ENCODE results near the gene TEX12. TPM values are rescaled to one million over a fixed set of nuclear protein-coding genes. Genes with fewer than 3 reads are reported as not detected.
A peak's percentile ranks its signal among the peaks of the same experiment; 100 is the strongest.

The TEX12 gene
- polyA plus RNA-seq, 3 donors, result 0.43 TPM; not detected in 2

GRCh38 chr11:112176077-112176476, 8.9 kb downstream of the TEX12 start:
- Mint-ChIP-seq H3K4me3 (no peak overlapping the region), H3K27me3 (ENCODE audit: low read depth in 3 of 3) (peaks cover 0 to 2% (median 1%) of the 10 kb centered on the region in 3 donors), H3K4me1 (peaks cover 35% of the 10 kb centered on the region), H3K27ac (no peak overlapping the region), H3K36me3 (no peaks in the 10 kb centered on the region), H3K9me3 (no peaks in the 10 kb centered on the region)
- Histone ChIP-seq H4K20me1 (ENCODE audit: insufficient read depth, low read length) (no peaks in the 10 kb centered on the region), H3K27ac (ENCODE audit: low read depth in 1 of 2, low read length in 2 of 2) (no peak overlapping the region), H2AFZ (ENCODE audit: insufficient read depth, low read depth, low read length, poor library complexity, severe bottlenecking) (no peak overlapping the region), H3K4me3 (replicated peaks in 1 of 3; ENCODE audit: low read depth in 2 of 3, low read length in 3 of 3) (no peak overlapping the region), H3K9ac (ENCODE audit: insufficient read depth, low read length, poor library complexity, severe bottlenecking) (no peak overlapping the region), H3K9me3 (replicated peaks in 1 of 2; ENCODE audit: control insufficient read depth in 1 of 2, insufficient read depth in 1 of 2, low read length in 2 of 2) (no peaks in the 10 kb centered on the region), H3K79me2 (ENCODE audit: insufficient read depth, low read length) (no peaks in the 10 kb centered on the region), H3K4me2 (replicated peaks; ENCODE audit: extremely low read depth, low read length, poor library complexity, severe bottlenecking) (no peak overlapping the region), H3K27me3 (ENCODE audit: control insufficient read depth in 2 of 2, insufficient read depth in 2 of 2, low read length in 2 of 2) (no peaks in the 10 kb centered on the region), H3K36me3 (replicated peaks in 1 of 2; ENCODE audit: control insufficient read depth in 1 of 2, insufficient read depth in 2 of 2, low read length in 2 of 2) (no peaks in the 10 kb centered on the region), H3K4me1 (ENCODE audit: control insufficient read depth in 1 of 2, insufficient read depth in 2 of 2, low read length in 2 of 2) (peaks cover 30 to 33% of the 10 kb centered on the region in 2 donors)
- DNase-seq, result no peak
- intact Hi-C loops (cut with micrococcal nuclease), result loop anchor here (5.0 to 10.0 kb wide), 2 partner anchors 49 to 64 kb away; partner anchors contain the start of gene PTS (in 1 of the 2)
- TF ChIP-seq, protein P1, sequence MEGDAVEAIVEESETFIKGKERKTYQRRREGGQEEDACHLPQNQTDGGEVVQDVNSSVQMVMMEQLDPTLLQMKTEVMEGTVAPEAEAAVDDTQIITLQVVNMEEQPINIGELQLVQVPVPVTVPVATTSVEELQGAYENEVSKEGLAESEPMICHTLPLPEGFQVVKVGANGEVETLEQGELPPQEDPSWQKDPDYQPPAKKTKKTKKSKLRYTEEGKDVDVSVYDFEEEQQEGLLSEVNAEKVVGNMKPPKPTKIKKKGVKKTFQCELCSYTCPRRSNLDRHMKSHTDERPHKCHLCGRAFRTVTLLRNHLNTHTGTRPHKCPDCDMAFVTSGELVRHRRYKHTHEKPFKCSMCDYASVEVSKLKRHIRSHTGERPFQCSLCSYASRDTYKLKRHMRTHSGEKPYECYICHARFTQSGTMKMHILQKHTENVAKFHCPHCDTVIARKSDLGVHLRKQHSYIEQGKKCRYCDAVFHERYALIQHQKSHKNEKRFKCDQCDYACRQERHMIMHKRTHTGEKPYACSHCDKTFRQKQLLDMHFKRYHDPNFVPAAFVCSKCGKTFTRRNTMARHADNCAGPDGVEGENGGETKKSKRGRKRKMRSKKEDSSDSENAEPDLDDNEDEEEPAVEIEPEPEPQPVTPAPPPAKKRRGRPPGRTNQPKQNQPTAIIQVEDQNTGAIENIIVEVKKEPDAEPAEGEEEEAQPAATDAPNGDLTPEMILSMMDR (IDR thresholded peaks at IDR 0.05), result no peak
- WGBS (ENCODE audit: insufficient coverage), result no CpG with 5 or more reads among the region's 1 CpG

GRCh38 chr11:112177589-112177988, 10.4 kb downstream of the TEX12 start:
- peaks cover 0 to 1% (median 0%) of the 10 kb centered on the region in 7 donors for H3K9me3 Mint-ChIP-seq
- H3K36me3 Mint-ChIP-seq, result no peaks in the 10 kb centered on the region
- no peak overlapping the region for H3K4me2 ChIP-seq (replicated peaks; ENCODE audit: extremely low read depth, low read length, poor library complexity, severe bottlenecking)
- H3K4me1 ChIP-seq (ENCODE audit: control insufficient read depth in 1 of 2, insufficient read depth in 2 of 2, low read length in 2 of 2), result peaks cover 30 to 33% of the 10 kb centered on the region in 2 donors
- TF ChIP-seq, protein P1 (IDR thresholded peaks at IDR 0.05), result no peak
- no peaks in the 10 kb centered on the region for H3K79me2 ChIP-seq (ENCODE audit: insufficient read depth, low read length)
- no peaks in the 10 kb centered on the region for H3K36me3 ChIP-seq (replicated peaks in 1 of 2; ENCODE audit: control insufficient read depth in 1 of 2, insufficient read depth in 2 of 2, low read length in 2 of 2)
- no peak overlapping the region for H2AFZ ChIP-seq (ENCODE audit: insufficient read depth, low read depth, low read length, poor library complexity, severe bottlenecking)
- intact Hi-C loops (cut with micrococcal nuclease), result loop anchor here (5.0 to 10.0 kb wide), 2 partner anchors 47 to 65 kb away; partner anchors contain the start of gene PTS (in 1 of the 2)
- peaks cover 0 to 2% (median 1%) of the 10 kb centered on the region in 3 donors for H3K27me3 Mint-ChIP-seq (ENCODE audit: low read depth in 3 of 3)
- WGBS (ENCODE audit: insufficient coverage), result no CpG with 5 or more reads among the region's 4 CpGs
- no peak overlapping the region for H3K9ac ChIP-seq (ENCODE audit: insufficient read depth, low read length, poor library complexity, severe bottlenecking)
- H3K27me3 ChIP-seq (ENCODE audit: control insufficient read depth in 2 of 2, insufficient read depth in 2 of 2, low read length in 2 of 2), result no peaks in the 10 kb centered on the region
- H3K4me3 Mint-ChIP-seq, result no peak overlapping the region
- no peak for DNase-seq
- H4K20me1 ChIP-seq (ENCODE audit: insufficient read depth, low read length), result no peaks in the 10 kb centered on the region
- no peaks in the 10 kb centered on the region for H3K9me3 ChIP-seq (replicated peaks in 1 of 2; ENCODE audit: control insufficient read depth in 1 of 2, insufficient read depth in 1 of 2, low read length in 2 of 2)
- H3K4me1 Mint-ChIP-seq, result peaks cover 35% of the 10 kb centered on the region
- no peak overlapping the region for H3K4me3 ChIP-seq (replicated peaks in 1 of 3; ENCODE audit: low read depth in 2 of 3, low read length in 3 of 3)
- peak overlapping the region in 1 of 7 donors; percentile 77 for H3K27ac Mint-ChIP-seq
- H3K27ac ChIP-seq (ENCODE audit: low read depth in 1 of 2, low read length in 2 of 2), result no peak overlapping the region

All from CD14-positive monocyte (primary cell).